ENCODE measurements around the gene PHLDB3. TPM values are rescaled to one million over a fixed set of nuclear protein-coding genes. Genes with fewer than 3 reads are reported as not detected.

The PHLDB3 gene
- total and polyA plus RNA-seq, 2 of the 13 experiments (the other 11 are each of a cell fraction or from before 2014, with no cell fraction given) = 11.3 to 14.5 TPM

DNA sequence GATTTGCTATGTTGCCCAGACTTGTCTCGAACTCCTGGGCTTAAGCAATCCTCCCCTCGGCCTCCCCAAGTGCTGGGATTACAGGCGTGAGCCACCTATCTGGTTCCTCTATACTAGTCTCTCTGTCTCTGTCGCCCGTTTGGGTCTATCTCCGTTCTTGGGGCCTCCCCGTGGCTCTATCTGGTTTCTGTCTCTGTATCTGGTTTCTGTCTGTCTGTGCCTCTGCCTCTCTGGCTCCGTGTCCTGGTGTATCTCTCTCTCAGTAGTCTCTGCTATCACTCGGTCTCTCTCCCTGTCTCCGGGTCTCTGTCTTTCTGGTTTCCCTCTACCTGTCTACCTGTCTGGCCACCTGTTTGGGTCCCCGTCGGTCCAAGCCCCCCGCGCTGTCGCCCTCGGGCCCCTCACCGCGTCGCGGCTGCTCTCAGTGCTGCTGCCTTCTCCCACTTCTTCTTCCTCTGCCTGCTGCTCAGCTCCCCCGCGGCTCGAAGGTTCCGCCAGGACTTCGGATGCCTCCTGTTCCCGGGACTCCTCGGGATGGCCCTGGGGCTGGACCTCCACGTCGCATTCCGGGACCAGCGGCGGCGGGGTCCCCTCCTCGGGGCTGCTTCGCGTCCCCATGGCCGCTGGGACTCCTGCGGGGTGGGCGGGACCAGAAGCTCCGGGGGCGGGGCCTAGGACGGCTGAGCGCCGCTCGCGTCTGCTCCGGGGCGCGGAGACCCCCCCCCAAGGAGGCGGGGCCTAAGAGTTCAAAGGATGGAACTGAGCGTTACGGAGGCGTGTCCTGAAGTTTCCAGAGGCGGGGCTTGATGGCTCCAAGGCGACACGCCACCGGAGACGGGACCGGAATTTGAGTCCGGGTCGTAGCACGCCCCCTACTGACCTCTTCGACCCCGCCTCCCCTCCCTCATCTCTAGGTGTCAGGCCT lies 783 bp downstream of the PHLDB3 start (continued):
- TF ChIP-seq ETV5 (CRISPR knock-in tag; IDR thresholded peaks at IDR 0.05; ENCODE audit: borderline replicate concordance) = peak; percentile 2; the same call in 1 of the 2 replicates
- no peak; the same call in none of the 2 replicates for TF ChIP-seq THAP11 (CRISPR knock-in tag; IDR thresholded peaks at IDR 0.05)
- TF ChIP-seq ZNF746 (CRISPR knock-in tag; IDR thresholded peaks at IDR 0.05) = no peak
- TF ChIP-seq AGO2 (optimal IDR thresholded peaks at IDR 0.05; ENCODE audit: low read depth, low read length) = no peak
- TF ChIP-seq, protein P1, sequence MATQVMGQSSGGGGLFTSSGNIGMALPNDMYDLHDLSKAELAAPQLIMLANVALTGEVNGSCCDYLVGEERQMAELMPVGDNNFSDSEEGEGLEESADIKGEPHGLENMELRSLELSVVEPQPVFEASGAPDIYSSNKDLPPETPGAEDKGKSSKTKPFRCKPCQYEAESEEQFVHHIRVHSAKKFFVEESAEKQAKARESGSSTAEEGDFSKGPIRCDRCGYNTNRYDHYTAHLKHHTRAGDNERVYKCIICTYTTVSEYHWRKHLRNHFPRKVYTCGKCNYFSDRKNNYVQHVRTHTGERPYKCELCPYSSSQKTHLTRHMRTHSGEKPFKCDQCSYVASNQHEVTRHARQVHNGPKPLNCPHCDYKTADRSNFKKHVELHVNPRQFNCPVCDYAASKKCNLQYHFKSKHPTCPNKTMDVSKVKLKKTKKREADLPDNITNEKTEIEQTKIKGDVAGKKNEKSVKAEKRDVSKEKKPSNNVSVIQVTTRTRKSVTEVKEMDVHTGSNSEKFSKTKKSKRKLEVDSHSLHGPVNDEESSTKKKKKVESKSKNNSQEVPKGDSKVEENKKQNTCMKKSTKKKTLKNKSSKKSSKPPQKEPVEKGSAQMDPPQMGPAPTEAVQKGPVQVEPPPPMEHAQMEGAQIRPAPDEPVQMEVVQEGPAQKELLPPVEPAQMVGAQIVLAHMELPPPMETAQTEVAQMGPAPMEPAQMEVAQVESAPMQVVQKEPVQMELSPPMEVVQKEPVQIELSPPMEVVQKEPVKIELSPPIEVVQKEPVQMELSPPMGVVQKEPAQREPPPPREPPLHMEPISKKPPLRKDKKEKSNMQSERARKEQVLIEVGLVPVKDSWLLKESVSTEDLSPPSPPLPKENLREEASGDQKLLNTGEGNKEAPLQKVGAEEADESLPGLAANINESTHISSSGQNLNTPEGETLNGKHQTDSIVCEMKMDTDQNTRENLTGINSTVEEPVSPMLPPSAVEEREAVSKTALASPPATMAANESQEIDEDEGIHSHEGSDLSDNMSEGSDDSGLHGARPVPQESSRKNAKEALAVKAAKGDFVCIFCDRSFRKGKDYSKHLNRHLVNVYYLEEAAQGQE (IDR thresholded peaks at IDR 0.05; ENCODE audit: borderline replicate concordance in 1 of 2, low read depth in 1 of 2, low read length in 2 of 2) = no peak
- TF ChIP-seq ZNF446 (CRISPR knock-in tag; IDR thresholded peaks at IDR 0.05) = no peak
- TF ChIP-seq SCMH1 (CRISPR knock-in tag; IDR thresholded peaks at IDR 0.05; ENCODE audit: borderline replicate concordance) = no peak
- TF ChIP-seq SOX6 (IDR thresholded peaks at IDR 0.05) = no peak
- no peak for TF ChIP-seq SOX6 (CRISPR knock-in tag; IDR thresholded peaks at IDR 0.05)
- TF ChIP-seq, protein P2, sequence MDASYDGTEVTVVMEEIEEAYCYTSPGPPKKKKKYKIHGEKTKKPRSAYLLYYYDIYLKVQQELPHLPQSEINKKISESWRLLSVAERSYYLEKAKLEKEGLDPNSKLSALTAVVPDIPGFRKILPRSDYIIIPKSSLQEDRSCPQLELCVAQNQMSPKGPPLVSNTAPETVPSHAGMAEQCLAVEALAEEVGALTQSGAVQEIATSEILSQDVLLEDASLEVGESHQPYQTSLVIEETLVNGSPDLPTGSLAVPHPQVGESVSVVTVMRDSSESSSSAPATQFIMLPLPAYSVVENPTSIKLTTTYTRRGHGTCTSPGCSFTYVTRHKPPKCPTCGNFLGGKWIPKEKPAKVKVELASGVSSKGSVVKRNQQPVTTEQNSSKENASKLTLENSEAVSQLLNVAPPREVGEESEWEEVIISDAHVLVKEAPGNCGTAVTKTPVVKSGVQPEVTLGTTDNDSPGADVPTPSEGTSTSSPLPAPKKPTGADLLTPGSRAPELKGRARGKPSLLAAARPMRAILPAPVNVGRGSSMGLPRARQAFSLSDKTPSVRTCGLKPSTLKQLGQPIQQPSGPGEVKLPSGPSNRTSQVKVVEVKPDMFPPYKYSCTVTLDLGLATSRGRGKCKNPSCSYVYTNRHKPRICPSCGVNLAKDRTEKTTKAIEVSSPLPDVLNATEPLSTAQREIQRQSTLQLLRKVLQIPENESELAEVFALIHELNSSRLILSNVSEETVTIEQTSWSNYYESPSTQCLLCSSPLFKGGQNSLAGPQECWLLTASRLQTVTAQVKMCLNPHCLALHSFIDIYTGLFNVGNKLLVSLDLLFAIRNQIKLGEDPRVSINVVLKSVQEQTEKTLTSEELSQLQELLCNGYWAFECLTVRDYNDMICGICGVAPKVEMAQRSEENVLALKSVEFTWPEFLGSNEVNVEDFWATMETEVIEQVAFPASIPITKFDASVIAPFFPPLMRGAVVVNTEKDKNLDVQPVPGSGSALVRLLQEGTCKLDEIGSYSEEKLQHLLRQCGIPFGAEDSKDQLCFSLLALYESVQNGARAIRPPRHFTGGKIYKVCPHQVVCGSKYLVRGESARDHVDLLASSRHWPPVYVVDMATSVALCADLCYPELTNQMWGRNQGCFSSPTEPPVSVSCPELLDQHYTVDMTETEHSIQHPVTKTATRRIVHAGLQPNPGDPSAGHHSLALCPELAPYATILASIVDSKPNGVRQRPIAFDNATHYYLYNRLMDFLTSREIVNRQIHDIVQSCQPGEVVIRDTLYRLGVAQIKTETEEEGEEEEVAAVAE (CRISPR knock-in tag; IDR thresholded peaks at IDR 0.05; ENCODE audit: borderline replicate concordance) = no peak
- peak; percentile 76 for TF ChIP-seq SNAI1 (CRISPR knock-in tag; IDR thresholded peaks at IDR 0.05; ENCODE audit: borderline replicate concordance)
- TF ChIP-seq, protein P3, sequence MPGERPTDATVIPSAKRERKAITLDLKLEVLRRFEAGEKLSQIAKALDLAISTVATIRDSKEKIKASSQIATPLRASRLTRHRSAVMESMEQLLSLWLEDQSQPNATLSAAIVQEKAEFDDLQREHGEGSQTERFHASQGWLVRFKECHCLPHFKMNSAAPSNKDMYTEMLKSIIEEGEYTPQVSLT (CRISPR knock-in tag; IDR thresholded peaks at IDR 0.05; ENCODE audit: borderline replicate concordance, low read depth) = no peak
- TF ChIP-seq MTF2 (CRISPR knock-in tag; IDR thresholded peaks at IDR 0.05; ENCODE audit: borderline replicate concordance) = no peak
- TF ChIP-seq, protein P4, sequence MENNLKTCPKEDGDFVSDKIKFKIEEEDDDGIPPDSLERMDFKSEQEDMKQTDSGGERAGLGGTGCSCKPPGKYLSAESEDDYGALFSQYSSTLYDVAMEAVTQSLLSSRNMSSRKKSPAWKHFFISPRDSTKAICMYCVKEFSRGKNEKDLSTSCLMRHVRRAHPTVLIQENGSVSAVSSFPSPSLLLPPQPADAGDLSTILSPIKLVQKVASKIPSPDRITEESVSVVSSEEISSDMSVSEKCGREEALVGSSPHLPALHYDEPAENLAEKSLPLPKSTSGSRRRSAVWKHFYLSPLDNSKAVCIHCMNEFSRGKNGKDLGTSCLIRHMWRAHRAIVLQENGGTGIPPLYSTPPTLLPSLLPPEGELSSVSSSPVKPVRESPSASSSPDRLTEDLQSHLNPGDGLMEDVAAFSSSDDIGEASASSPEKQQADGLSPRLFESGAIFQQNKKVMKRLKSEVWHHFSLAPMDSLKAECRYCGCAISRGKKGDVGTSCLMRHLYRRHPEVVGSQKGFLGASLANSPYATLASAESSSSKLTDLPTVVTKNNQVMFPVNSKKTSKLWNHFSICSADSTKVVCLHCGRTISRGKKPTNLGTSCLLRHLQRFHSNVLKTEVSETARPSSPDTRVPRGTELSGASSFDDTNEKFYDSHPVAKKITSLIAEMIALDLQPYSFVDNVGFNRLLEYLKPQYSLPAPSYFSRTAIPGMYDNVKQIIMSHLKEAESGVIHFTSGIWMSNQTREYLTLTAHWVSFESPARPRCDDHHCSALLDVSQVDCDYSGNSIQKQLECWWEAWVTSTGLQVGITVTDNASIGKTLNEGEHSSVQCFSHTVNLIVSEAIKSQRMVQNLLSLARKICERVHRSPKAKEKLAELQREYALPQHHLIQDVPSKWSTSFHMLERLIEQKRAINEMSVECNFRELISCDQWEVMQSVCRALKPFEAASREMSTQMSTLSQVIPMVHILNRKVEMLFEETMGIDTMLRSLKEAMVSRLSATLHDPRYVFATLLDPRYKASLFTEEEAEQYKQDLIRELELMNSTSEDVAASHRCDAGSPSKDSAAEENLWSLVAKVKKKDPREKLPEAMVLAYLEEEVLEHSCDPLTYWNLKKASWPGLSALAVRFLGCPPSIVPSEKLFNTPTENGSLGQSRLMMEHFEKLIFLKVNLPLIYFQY (CRISPR knock-in tag; IDR thresholded peaks at IDR 0.05; ENCODE audit: borderline replicate concordance) = peak; percentile 29; the same call in 1 of the 2 replicates
- no peak for TF ChIP-seq GABPB1 (CRISPR knock-in tag; IDR thresholded peaks at IDR 0.05)
